BJ (cell line): ENCODE measurements around the gene BPIFB6. TPM values are rescaled to one million over a fixed set of nuclear protein-coding genes. Genes with fewer than 3 reads are reported as not detected.
"Not testable (repeated sequence)": the region's sequence is repeated elsewhere in the genome, so short reads cannot be mapped to it uniquely, and the experiment has no call there.

ENCODE experiments used
- CTCF ChIA-PET: fragments of 350-600 bp; formaldehyde crosslinking; extraction: SDS; loops from one replicate; lab custom pipeline; 2021; ENCODE audit warnings: antibody characterized with exemption, inconsistent platforms; lab: Yijun Ruan, JAX
- POLR2A ChIA-PET: fragments of 300-600 bp; sonication (Branson Sonifier 250); formaldehyde crosslinking; extraction: SDS; loops from one replicate; lab custom pipeline; 2021; ENCODE audit warnings: antibody characterized with exemption; lab: Charles Lee
- DNase-seq: peaks from one replicate; pipeline ENCODE4 v3.0.0-alpha.2; 2011; ENCODE audit warnings: low read depth
- H3K27me3 ChIP-seq: 2 replicates; pipeline ENCODE4 v1.6.0; 2011; ENCODE audit warnings: low read length; ENCODE audit not compliant: control insufficient read depth, insufficient read depth
- H3K36me3 ChIP-seq: 2 replicates; pipeline ENCODE4 v1.5.1; 2011; ENCODE audit warnings: low read length; ENCODE audit not compliant: control insufficient read depth, insufficient read depth
- H3K4me3 ChIP-seq: 2 replicates; pipeline ENCODE4 v1.5.1; 2011; ENCODE audit warnings: low read depth, mild to moderate bottlenecking, control low read depth, low read length
- CTCF ChIP-seq: IDR thresholded peaks from 2 replicates; pipeline ENCODE4 v1.5.1; 2011; ENCODE audit warnings: low read depth, mild to moderate bottlenecking, control low read depth, inconsistent platforms, low read length, moderate library complexity; ENCODE audit not compliant: insufficient read depth
- polyA plus RNA-seq: library from polyadenylated mRNA; depleted of rRNA; stranded (reverse); fragments of >200 nt; gene quantifications from 2 replicates; pipeline ENCODE4 v1.2.3, GENCODE V29; 2011

The BPIFB6 gene
- polyA plus RNA-seq, 1 experiment: not detected

- no peaks in the 10 kb centered on the region for H3K36me3 ChIP-seq
- POLR2A ChIA-PET: no interaction called here
- DNase-seq: no peak
- H3K27me3 ChIP-seq: no peaks in the 10 kb centered on the region
- no peak for TF ChIP-seq CTCF
- H3K4me3 ChIP-seq: no peak overlapping the region
- CTCF ChIA-PET: no interaction called here
Observed at GRCh38 chr20:33038243-33038642, 6.8 kb downstream of the BPIFB6 start.

DNA sequence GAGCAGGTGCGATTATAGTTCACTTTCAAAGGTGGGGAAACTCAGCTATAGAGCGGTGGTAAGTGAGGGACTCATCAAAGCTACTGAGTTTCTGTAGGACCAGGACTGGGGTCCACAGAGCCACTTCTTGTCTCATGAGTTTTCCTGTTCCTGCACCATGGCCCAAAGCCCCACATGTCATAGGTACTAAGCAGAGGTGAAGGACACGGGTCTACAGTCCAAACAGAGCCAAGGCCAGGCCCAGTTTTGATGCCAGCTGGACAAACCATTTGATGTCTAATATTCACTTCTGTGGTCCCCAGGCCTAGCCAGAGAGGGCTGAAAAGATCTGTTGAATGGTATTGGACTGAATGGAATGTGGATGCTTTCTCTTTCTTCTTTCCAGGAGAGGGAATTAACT lies 11.0 kb downstream of the BPIFB6 start:
- TF ChIP-seq CTCF: no peak
- ChIA-PET POLR2A (no interaction called here), CTCF (interaction anchor here (0.5 to 1.0 kb wide), 2 partner anchors 36 to 368 kb away, joined by 3 read pairs; no protein-coding TSS in a partner anchor)
- no peaks in the 10 kb centered on the region for H3K36me3 ChIP-seq
- H3K27me3 ChIP-seq: no peaks in the 10 kb centered on the region
- no peak overlapping the region for H3K4me3 ChIP-seq
- no peak for DNase-seq

- ChIA-PET CTCF (interaction anchor here (1.0 kb wide), 1 partner anchor 13 kb away, joined by 3 read pairs; no protein-coding TSS in a partner anchor), POLR2A (no interaction called here)
- H3K27me3 ChIP-seq: no peaks in the 10 kb centered on the region
- TF ChIP-seq CTCF: no peak
- no peak for DNase-seq
- no peaks in the 10 kb centered on the region for H3K36me3 ChIP-seq
- no peak overlapping the region for H3K4me3 ChIP-seq
Observed at GRCh38 chr20:33042983-33043730, 11.7 kb downstream of the BPIFB6 start.

GRCh38 chr20:33043731-33044181 lies 12.3 kb downstream of the BPIFB6 start:
- Histone ChIP-seq H3K27me3 (no peaks in the 10 kb centered on the region), H3K36me3 (no peaks in the 10 kb centered on the region), H3K4me3 (no peak overlapping the region)
- CTCF ChIA-PET: interaction anchor here (1.0 kb wide), 1 partner anchor 12 kb away, joined by 3 read pairs; no protein-coding TSS in a partner anchor
- TF ChIP-seq CTCF: no peak
- POLR2A ChIA-PET: no interaction called here
- no peak for DNase-seq

DNA sequence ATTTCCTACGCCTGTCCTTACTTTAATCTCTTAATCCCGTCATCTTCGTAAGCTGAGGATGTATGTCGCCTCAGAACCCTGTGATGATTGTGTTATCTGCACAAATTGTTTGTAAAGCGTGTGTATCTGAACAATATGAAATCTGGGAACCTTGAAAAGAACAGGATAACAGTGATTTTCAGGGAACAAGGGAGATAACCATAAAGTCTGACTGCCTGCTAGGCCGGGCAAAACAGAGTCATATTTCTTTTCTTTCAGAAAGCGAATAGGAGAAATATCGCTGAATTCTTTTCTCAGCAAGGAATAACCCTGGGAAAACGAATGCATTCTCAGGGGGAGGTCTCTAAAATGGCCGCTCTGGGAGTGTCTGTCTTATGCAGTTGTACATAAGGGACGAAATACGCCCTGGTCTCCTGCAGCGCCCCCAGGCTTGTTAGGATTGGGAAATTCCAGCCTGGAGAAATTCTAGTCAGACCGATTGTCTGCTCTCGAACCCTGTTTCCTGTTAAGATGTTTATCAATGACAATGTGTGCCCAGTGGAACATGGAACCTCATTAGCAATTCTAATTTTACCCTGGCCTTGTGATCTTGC lies 13.8 kb downstream of the BPIFB6 start:
- CTCF ChIA-PET, H3K27me3 ChIP-seq, POLR2A ChIA-PET, H3K4me3 ChIP-seq, DNase-seq, H3K36me3 ChIP-seq: not testable (repeated sequence)
